Activated naive CD8-positive, alpha-beta T cell treated with anti-CD3 and anti-CD28 coated beads for 36 hours (primary cell): ENCODE measurements around the gene CCL17. TPM values are rescaled to one million over a fixed set of nuclear protein-coding genes. Genes with fewer than 3 reads are reported as not detected.

Experiments
- DNase-seq: peaks from one replicate; pipeline ENCODE4 v3.0.0; 2021
- H3K27ac Mint-ChIP-seq: one replicate; pipeline ENCODE4 v1.8.0; 2022; ENCODE audit warnings: mild to moderate bottlenecking, moderate library complexity, mixed read lengths
- H3K27me3 Mint-ChIP-seq: one replicate; pipeline ENCODE4 v1.8.0; 2022; ENCODE audit warnings: mild to moderate bottlenecking, mixed read lengths
- H3K36me3 Mint-ChIP-seq: one replicate; pipeline ENCODE4 v1.8.0; 2021; ENCODE audit warnings: mild to moderate bottlenecking, mixed read lengths
- H3K4me1 Mint-ChIP-seq: one replicate; pipeline ENCODE4 v1.8.0; 2021; ENCODE audit warnings: mixed read lengths
- H3K4me3 Mint-ChIP-seq: one replicate; pipeline ENCODE4 v1.8.0; 2022; ENCODE audit warnings: mild to moderate bottlenecking, moderate library complexity, mixed read lengths
- H3K9me3 Mint-ChIP-seq: one replicate; pipeline ENCODE4 v1.8.0; 2022; ENCODE audit warnings: mixed read lengths
- total RNA-seq, 2 experiments: library from RNA; stranded (reverse); gene quantifications; one replicate each; pipeline ENCODE4 v1.2.3, GENCODE V29; 2021

The CCL17 gene
- not detected for total RNA-seq

DNA sequence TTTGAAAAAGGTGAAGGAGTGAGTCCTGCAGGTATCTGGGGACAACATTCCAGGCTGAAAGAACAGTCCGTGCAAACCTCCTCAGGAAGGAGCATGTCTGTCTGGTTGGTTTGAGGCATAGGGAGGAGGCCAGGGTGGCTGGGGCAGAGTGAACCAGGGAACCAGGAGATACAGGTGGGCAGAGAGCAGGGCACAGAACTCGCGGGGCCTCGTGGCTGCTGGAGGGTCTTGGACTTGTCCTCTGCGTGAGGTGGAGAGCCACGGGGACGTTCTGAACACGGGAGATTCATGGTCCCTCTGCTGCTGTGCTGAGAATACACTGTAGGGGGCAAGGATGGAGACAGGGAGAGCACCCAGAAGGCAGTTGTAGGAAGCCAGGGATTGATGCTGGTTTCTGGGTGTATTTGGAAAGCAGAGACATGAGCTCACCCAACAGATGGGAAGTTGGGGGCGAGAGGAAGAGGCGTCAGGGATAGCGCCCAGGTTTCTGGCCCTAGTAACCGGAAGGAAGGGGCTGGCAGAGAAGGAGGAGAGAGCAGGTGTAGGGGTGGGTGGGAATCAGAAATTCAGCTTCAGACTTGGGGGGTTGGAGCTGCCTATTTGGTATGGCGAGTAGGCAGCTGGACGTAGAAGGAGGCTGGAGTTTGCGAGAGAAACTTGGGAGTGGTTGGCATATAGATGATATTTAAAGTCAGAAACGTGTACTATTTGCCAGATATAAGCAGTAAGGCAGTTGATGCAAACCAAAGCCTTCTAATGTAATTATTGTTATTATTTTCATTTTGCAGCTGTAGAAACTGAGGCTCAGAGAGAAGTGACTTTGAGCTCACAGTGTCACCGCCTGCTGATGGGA, at the start of gene CCL17:
Gene CCL17, plus strand, starts transcription at position 803 of the 853 bp plus-strand sequence. CDS start 9,166 bp downstream, outside the sequence.
- Mint-ChIP-seq H3K4me1 (peaks cover 8% of the 10 kb centered on the region), H3K4me3 (no peak within 1 kb of the TSS), H3K27ac (no peak within 1 kb of the TSS), H3K9me3 (no peaks in the 10 kb centered on the region), H3K36me3 (no peaks in the 10 kb centered on the region), H3K27me3 (no peaks in the 10 kb centered on the region)
- no peak for DNase-seq

GRCh38 chr16:57355898-57356414, 48.6 kb upstream of the CCL17 start:
- no peak for DNase-seq
- Mint-ChIP-seq H3K27me3 (peaks cover 5% of the 10 kb centered on the region), H3K4me1 (peaks cover 16% of the 10 kb centered on the region), H3K4me3 (no peak overlapping the region), H3K36me3 (no peaks in the 10 kb centered on the region), H3K9me3 (no peaks in the 10 kb centered on the region), H3K27ac (no peak overlapping the region)

- Mint-ChIP-seq H3K4me1 (peaks cover 16% of the 10 kb centered on the region), H3K9me3 (no peaks in the 10 kb centered on the region), H3K27ac (no peak overlapping the region), H3K36me3 (no peaks in the 10 kb centered on the region), H3K27me3 (peaks cover 5% of the 10 kb centered on the region), H3K4me3 (no peak overlapping the region)
- DNase-seq = no peak
Measured at GRCh38 chr16:57356547-57356946, 48.0 kb upstream of the CCL17 start.

GRCh38 chr16:57357330-57358085, 47.1 kb upstream of the CCL17 start:
- Mint-ChIP-seq H3K9me3 (no peaks in the 10 kb centered on the region), H3K27me3 (peaks cover 5% of the 10 kb centered on the region), H3K36me3 (no peaks in the 10 kb centered on the region), H3K4me1 (peaks cover 16% of the 10 kb centered on the region), H3K4me3 (peak overlapping the region; percentile 2), H3K27ac (peak overlapping the region; percentile 71)
- no peak for DNase-seq

DNA sequence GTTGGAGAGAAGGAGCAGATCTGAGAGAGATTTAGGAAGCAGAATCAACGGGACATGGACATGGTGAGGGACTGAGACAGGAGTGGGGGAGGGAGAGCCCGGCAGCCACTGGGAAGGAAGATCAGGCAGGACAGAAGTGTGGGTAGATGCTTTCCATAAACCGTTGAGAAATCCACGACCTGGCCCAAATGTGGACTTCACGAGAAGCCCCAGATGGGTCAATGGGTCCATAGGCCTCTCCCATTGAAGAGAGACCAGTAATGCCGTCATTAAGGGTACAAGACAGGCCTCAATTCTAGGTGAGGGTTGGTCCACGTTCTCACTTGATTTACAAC, 46.5 kb upstream of the CCL17 start:
- Mint-ChIP-seq H3K36me3 (no peaks in the 10 kb centered on the region), H3K27ac (peak overlapping the region; percentile 71), H3K4me3 (peak overlapping the region; percentile 2), H3K4me1 (peaks cover 16% of the 10 kb centered on the region), H3K27me3 (peaks cover 5% of the 10 kb centered on the region), H3K9me3 (no peaks in the 10 kb centered on the region)
- no peak for DNase-seq

DNA sequence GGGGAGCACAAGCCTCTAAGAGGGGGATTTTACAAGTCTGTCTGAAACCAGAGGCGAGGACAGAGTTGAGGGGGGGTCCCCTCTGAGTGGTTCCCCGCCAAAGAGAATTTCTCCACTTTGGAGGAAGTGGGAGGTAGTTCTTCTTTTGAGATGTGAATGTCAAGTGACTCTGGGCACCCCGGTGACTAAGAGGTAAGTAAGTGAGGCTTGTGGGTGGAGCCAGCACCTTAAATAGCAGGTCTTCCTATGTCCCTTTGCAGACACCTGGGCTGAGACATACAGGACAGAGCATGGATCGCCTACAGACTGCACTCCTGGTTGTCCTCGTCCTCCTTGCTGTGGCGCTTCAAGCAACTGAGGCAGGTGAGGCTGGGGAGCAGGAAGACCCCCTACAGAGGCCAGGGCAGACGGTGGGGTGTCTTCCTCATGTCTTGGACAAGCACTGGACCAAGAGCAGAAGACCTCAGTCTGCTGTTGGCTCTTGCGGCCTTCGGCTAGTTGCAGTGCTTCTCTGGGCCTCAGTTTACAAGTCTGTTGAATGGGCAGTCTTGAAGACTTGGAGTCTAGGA, 46.0 kb upstream of the CCL17 start, which contains the start of gene CCL22:
Gene CCL22, plus strand, starts transcription at position 257 of the 569 bp plus-strand sequence. Its CDS starts 34 bp downstream, at position 291.
- Mint-ChIP-seq H3K27ac (peak within 1 kb of the TSS; percentile 71), H3K4me1 (peaks cover 16% of the 10 kb centered on the region), H3K4me3 (peak within 1 kb of the TSS; percentile 29), H3K36me3 (no peaks in the 10 kb centered on the region), H3K27me3 (peaks cover 5% of the 10 kb centered on the region), H3K9me3 (no peaks in the 10 kb centered on the region)
- peak; percentile 36 for DNase-seq

GRCh38 chr16:57360321-57360935, 44.1 kb upstream of the CCL17 start:
- no peaks in the 10 kb centered on the region for H3K9me3 Mint-ChIP-seq
- no peak overlapping the region for H3K4me3 Mint-ChIP-seq
- no peak overlapping the region for H3K27ac Mint-ChIP-seq
- H3K27me3 Mint-ChIP-seq = peaks cover 8% of the 10 kb centered on the region
- peaks cover 16% of the 10 kb centered on the region for H3K4me1 Mint-ChIP-seq
- DNase-seq = no peak
- no peaks in the 10 kb centered on the region for H3K36me3 Mint-ChIP-seq

- H3K27me3 Mint-ChIP-seq = peaks cover 8% of the 10 kb centered on the region
Measured at GRCh38 chr16:57361404-57361803, 43.2 kb upstream of the CCL17 start.

DNA sequence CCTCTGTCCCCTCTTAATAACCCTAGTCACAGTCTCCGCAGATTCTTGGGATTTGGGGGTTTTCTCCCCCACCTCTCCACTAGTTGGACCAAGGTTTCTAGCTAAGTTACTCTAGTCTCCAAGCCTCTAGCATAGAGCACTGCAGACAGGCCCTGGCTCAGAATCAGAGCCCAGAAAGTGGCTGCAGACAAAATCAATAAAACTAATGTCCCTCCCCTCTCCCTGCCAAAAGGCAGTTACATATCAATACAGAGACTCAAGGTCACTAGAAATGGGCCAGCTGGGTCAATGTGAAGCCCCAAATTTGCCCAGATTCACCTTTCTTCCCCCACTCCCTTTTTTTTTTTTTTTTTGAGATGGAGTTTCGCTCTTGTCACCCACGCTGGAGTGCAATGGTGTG, 40.4 kb upstream of the CCL17 start:
- Mint-ChIP-seq H3K27me3 (peaks cover 18% of the 10 kb centered on the region), H3K4me1 (no peaks in the 10 kb centered on the region), H3K9me3 (no peaks in the 10 kb centered on the region), H3K4me3 (no peak overlapping the region), H3K36me3 (no peaks in the 10 kb centered on the region), H3K27ac (no peak overlapping the region)
- DNase-seq = no peak

More at GRCh38 chr16:57361404-57361803, 43.2 kb upstream of the CCL17 start:
- Mint-ChIP-seq H3K4me1 (peaks cover 16% of the 10 kb centered on the region), H3K4me3 (no peak overlapping the region), H3K36me3 (no peaks in the 10 kb centered on the region), H3K27ac (no peak overlapping the region), H3K9me3 (no peaks in the 10 kb centered on the region)
- no peak for DNase-seq

- H3K9me3 Mint-ChIP-seq = no peaks in the 10 kb centered on the region
- no peak for DNase-seq
- H3K27ac Mint-ChIP-seq = no peak overlapping the region
- no peaks in the 10 kb centered on the region for H3K4me1 Mint-ChIP-seq
- peaks cover 18% of the 10 kb centered on the region for H3K27me3 Mint-ChIP-seq
- H3K4me3 Mint-ChIP-seq = no peak overlapping the region
- H3K36me3 Mint-ChIP-seq = no peaks in the 10 kb centered on the region
Measured at GRCh38 chr16:57366544-57367040, 38.0 kb upstream of the CCL17 start.

GRCh38 chr16:57367116-57367752, 37.3 kb upstream of the CCL17 start:
- Mint-ChIP-seq H3K4me1 (no peaks in the 10 kb centered on the region), H3K27me3 (peaks cover 18% of the 10 kb centered on the region), H3K36me3 (no peaks in the 10 kb centered on the region), H3K27ac (no peak overlapping the region), H3K4me3 (no peak overlapping the region), H3K9me3 (no peaks in the 10 kb centered on the region)
- DNase-seq = no peak

DNA sequence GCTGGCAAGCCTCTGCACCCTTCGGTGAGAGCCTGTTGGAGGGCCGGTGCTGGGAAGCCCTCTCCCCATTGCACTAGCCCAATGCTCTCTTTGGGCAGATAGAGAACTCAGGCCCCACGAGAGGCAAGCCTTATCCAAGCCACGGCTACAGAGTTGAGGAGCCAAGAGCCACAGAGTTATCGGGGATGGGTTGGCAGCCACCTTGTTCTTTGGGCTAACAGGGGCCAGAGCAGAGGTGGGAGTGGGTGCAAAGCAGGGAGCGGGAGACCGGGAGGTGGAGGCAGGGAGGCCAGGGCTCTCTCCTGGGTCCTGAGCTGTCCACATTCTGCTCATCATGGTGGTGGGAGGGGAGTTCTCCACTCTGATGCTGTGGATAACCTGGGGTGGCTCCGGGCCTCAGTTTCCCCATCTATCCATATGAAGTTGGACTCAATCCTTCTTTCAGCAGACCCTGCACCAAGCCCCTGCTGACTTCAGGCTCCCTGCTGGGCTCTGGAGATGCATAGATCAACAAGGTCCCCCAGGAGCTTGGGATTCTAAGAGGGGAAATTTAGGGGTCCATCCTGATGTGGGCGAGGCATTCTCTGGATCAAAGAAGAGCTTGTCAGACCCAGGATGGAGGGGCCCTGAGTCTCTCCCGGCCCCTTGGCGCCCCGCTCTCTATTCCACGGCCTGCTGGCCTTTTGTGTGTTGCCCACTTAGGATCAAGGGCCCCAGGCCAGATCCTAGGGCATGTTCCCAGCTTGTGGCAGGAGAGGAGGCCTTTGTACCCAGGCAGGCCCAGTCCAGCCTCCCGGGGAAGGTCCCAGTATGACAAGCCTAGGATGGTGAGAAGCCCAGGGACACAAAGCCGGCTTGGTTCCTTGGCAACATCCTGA, 32.8 kb upstream of the CCL17 start:
- DNase-seq = no peak
- H3K27ac Mint-ChIP-seq = no peak overlapping the region
- H3K9me3 Mint-ChIP-seq = no peaks in the 10 kb centered on the region
- no peak overlapping the region for H3K4me3 Mint-ChIP-seq
- no peaks in the 10 kb centered on the region for H3K36me3 Mint-ChIP-seq
- peaks cover 14% of the 10 kb centered on the region for H3K27me3 Mint-ChIP-seq
- H3K4me1 Mint-ChIP-seq = peaks cover 17% of the 10 kb centered on the region

- H3K36me3 Mint-ChIP-seq = no peaks in the 10 kb centered on the region
- no peaks in the 10 kb centered on the region for H3K9me3 Mint-ChIP-seq
- DNase-seq = no peak
- H3K27ac Mint-ChIP-seq = no peak within 1 kb of the TSS
- H3K27me3 Mint-ChIP-seq = peaks cover 9% of the 10 kb centered on the region
- no peak within 1 kb of the TSS for H3K4me3 Mint-ChIP-seq
- peaks cover 25% of the 10 kb centered on the region for H3K4me1 Mint-ChIP-seq
Measured at GRCh38 chr16:57372372-57373116, 32.0 kb upstream of the CCL17 start, which contains the start of gene CX3CL1. Gene CX3CL1 (plus strand): TSS chr16:57372490. CDS start chr16:57372569, 79 bp downstream.
